HG03103 (cell line): ENCODE data around the gene PNLIPRP2.

Experiments used
- ATAC-seq: cut with Tn5 transposase; IDR thresholded peaks from one replicate; pipeline ENCODE4 v1.9.1; 2021; ENCODE audit warnings: low read depth; ENCODE audit not compliant: unreplicated experiment

PNLIPRP2 gene

DNA sequence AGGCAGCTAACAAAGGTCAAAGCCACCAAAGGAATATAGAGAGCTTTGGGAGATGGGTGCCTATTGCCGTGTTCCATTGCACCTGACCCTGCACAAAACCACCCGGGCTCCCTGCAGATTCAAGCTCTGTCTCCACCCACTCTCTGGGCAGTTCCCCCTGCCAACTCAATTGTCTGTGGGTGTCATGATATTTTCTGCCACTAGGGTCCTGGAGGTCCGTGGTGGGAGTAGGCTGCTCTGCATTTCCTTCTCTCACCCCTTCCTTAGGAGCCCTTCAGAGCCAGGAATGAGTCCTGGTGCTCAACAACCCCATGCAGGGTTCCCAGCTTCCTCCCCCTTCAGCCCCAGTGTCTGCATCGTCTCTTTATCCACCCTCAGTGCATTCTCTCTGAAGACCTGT lies 34.1 kb downstream of the PNLIPRP2 start:
- ATAC-seq, result peak; percentile 71

GRCh38 chr10:116655568-116655967 lies 34.8 kb downstream of the PNLIPRP2 start:
- ATAC-seq, result no peak

GRCh38 chr10:116656044-116656443 lies 35.3 kb downstream of the PNLIPRP2 start:
- ATAC-seq, result no peak

DNA sequence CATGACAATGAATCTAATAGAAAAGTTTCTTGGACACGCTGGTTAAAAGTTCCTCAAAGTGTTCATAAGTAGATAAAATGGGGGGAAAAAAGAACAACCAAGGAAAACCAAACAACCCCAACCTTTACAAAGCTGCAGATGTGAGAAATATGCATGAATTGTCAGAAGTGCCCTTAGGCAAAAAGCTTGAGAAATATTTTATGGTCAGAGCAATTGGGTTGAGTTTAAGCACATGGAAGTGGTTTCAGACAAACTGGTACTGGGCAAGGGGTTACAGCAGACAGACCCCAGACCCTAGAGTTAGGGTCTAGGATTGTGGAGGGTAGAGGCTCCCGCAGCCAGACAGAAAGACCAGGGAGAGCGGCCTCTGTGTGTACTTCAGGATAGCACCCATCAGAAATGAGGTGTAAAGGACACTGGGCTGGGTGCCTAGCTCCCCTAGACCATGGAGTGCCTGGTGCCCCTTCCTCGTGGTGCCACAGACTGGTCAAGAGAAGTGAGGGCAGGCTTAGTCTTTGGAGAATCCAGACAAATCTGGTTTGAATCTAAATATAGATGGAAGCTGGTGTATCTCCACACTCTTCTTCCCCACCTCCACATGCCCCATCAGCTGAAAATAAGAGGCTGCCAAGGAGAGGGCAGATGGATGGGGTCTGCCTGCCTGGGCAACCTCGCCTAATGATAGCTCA lies 37.3 kb downstream of the PNLIPRP2 start:
- ATAC-seq, result no peak

- no peak for ATAC-seq
These were observed 38.4 kb downstream of the PNLIPRP2 start for GRCh38 chr10:116659049-116659670.

DNA sequence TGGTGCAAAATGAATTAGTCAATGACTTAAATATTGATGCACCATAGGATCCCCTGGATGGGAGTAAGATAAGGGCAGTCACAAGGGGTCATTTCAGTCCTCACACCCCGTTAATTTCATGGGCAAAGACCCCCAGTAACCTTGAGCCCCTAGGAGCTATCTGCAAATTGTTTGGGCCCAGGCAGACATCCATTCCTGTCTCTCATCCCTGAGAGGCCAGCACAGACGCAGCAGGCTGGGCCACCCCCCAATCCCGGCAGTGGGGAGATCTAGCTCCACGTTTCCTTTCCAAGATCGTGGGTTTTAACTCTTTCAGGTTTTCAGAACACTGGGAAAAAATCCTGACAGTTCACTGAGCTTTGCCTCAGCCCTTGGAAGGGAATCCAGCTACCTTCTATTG lies 40.1 kb downstream of the PNLIPRP2 start:
- no peak for ATAC-seq

- ATAC-seq, result no peak
These were observed 42.6 kb downstream of the PNLIPRP2 start for GRCh38 chr10:116663342-116663741.

DNA sequence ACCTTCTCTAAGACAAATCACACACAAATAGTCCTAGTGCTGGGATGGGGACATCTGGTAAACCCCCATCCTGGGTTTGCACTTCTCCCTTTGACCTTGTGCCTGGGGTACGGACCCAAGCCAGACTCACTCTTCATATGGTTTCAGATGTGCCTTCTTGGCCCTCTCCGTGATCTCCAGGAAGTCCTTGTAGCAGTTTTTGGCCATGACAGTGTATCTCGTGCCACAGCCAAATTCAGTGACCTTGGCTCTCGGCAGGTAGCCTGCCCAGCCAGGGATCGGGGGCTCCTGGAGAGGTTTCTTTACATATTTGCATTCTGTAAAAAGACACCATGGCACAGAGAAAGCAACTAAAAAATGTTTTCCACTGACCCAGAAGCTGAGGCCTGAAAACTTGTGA lies 43.9 kb downstream of the PNLIPRP2 start:
- no peak for ATAC-seq

GRCh38 chr10:116665541-116666125 lies 44.9 kb downstream of the PNLIPRP2 start:
- no peak for ATAC-seq

- ATAC-seq, result no peak
These were observed 46.7 kb downstream of the PNLIPRP2 start for GRCh38 chr10:116667484-116667883.

DNA sequence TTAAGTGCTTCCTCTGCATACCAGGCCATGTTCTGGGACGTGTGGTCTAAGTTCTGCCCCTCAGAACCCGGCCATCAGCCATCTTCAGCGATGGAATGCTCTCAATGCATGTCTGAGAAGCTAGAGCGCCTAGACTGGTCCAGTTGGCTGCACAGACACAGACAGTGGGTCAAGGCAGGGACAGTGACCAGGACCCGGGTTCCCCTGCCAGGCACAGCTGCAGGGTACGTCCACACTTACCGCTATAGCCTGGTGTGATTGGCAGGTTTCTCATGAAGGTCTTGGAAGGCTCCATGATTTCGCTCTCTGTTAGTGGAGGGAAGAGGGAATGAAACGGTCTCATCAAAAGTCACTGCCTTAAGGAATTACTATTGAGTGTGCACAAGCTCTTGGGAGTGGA lies 47.3 kb downstream of the PNLIPRP2 start:
- no peak for ATAC-seq

GRCh38 chr10:116668446-116668845 lies 47.7 kb downstream of the PNLIPRP2 start:
- ATAC-seq, result no peak

DNA sequence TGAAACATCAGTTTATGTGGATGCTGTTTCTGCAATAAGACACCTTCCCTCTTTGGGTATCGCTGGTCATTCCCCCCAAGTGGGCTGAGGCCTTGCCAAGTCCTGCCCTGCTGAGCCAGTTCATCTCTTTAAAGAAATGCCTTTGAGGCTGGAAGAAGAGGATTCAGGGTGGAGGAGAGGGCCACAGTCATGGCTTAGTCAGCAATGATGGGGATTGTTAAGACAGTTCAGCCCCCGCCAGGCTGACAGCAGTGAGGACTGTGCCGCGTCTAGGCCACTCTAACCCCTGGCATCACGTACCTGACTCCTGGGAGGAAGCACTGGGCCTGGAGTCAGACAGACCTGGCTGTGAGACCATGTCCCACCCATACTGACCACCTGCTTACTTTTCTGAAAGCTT lies 48.3 kb downstream of the PNLIPRP2 start:
- no peak for ATAC-seq

DNA sequence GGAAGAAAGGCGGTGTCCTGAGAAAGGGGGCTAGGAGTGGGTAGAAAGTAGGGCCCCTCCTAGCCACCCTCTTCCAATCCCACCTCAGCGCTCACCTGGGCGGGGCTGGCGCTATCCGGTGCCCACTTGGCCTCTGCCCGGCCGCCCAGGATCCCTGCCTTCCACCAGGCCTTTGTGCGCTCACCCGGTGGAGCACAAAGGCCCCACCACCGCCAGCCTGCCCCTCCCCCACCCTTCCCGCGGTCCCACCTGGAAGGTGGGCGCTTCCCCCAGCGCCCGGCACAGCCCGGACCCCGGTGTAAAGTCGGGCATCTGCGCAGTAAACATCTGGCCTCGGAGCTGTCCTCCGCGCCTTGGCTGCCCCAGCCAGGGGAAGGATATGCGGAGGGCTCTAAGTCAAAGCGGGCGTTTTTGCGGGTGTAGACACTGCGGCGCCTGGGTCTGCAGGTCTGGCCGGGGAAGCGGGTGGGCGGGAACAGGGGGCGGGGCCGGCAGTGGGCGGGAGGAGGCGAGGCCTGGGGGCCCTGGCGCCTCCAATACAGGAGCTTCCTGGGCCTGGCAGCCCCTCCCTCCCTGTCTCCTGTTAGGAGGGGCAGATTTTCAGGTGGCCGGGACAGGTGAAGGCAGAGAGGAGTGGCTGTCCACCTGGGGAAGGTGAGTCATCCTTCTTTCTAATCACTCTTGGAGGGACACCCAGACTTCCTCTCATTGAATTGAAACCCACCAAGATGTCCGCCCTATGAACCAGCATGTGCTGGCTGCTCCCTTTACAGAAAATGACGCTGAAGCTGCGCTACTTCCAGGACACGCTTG lies 49.3 kb downstream of the PNLIPRP2 start:
- ATAC-seq, result no peak

GRCh38 chr10:116670706-116671105 lies 50.0 kb downstream of the PNLIPRP2 start:
- ATAC-seq, result no peak

- no peak for ATAC-seq
These were observed 50.6 kb downstream of the PNLIPRP2 start for GRCh38 chr10:116671274-116671926.

DNA sequence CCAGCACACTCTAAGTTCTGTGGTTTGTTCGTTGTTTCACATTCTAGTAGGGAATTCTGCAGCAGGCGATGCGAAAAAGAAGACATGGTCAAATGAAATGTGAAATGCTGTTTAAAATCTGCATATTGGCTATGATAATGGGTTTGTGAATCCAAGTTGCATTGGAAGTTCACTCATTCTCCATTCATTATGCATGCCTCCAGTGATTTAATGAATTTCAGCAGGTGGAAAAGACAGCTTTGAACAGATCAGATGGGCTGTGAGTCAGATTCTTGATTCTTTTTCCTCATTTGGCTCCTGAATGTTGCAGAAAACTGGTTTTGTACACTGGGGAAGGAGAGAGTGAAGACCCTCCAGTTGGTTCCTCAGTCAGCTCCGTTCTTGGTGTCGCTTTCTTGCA lies 52.1 kb downstream of the PNLIPRP2 start:
- ATAC-seq, result no peak

DNA sequence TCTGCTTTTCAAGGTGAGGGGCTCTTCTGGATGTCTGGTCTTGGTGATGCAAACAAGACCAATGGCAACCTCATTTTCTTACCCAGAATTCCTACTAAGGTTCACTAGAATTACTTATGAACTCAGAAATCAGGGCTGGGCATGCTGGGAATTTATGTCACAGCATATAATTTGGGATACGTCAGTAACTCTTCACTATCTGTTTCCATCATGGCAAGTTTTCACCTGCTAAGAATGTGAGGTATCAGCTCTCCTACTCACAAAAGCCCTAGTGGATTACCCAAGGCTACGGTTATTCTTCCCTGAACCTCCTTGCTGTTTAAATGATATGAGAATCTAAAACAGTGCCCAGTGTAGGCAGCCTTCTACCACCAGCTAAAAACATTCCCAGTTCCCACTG lies 53.1 kb downstream of the PNLIPRP2 start:
- ATAC-seq, result no peak

GRCh38 chr10:116674901-116675423 lies 54.2 kb downstream of the PNLIPRP2 start:
- no peak for ATAC-seq

DNA sequence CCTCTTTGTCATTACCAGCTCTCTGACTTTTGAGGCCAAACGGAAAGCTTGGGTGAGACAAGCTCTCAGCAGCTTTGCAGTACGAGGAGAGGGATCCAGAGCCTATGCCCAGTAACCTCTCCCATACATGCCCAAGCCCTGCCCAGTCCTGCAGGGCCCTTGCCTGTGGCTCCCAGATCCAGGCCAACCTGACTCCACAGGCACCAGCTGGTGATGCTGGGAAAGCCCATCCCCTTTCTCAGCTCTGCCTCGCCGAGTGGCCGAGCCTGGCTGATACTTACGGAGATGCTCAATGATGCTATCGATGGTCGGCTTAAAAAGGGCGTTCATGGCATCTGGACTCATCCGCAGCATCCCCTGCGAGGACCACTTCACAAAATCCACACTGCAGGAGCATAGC lies 55.4 kb downstream of the PNLIPRP2 start:
- no peak for ATAC-seq

DNA sequence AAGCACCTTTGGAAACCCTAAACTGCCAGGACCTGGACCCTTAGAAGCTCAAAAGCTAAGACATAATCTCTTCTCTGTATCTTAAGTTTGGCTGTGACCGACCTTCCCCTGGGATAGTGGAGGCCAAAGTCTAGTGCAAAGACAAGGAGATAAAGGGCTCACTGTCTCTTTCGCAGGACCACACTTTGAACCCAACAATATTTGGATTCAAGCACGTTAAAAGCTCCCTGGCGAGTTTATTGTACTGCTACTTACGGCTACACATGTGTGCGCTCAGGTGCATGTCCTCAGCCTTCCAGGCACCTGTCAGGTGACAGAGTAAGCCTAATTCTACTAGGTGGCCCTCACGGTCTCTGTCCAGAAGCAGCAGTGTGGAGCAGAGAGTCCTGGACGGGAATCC lies 55.9 kb downstream of the PNLIPRP2 start:
- ATAC-seq, result no peak
